HL-60 (cell line): Measurements from ENCODE around the gene MMP24.
"Not testable (repeated sequence)": the region's sequence is repeated elsewhere in the genome, so short reads cannot be mapped to it uniquely, and the experiment has no call there.

ENCODE experiments used
- DNase-seq, 2 experiments: peaks; one replicate each; pipeline ENCODE4 v3.0.0-alpha.2; 2010 to 2020; ENCODE audit warnings: low read depth in 1 of 2, low spot score in 1 of 2
- H3K27ac ChIP-seq: fragments of 250-450 bp; sonication (Bioruptor Pico); replicated peaks from 2 replicates; pipeline ENCODE4 v1.5.1; 2020; ENCODE audit warnings: mild to moderate bottlenecking, moderate library complexity
- H3K27me3 ChIP-seq: fragments of 250-450 bp; sonication (Bioruptor Pico); 2 replicates; pipeline ENCODE4 v1.5.1; 2021; ENCODE audit warnings: mild to moderate bottlenecking, moderate library complexity; ENCODE audit not compliant: insufficient read depth, poor library complexity, severe bottlenecking
- H3K4me3 ChIP-seq: replicated peaks from 2 replicates; pipeline ENCODE4 v1.5.1; 2011; ENCODE audit warnings: mild to moderate bottlenecking, control low read depth, low read length; ENCODE audit not compliant: insufficient read depth
- CTCF ChIP-seq: IDR thresholded peaks from one replicate; pipeline ENCODE4 v1.5.1; 2011; ENCODE audit warnings: low read length, control low read depth, inconsistent platforms; ENCODE audit not compliant: insufficient read depth
- GABPA ChIP-seq: IDR thresholded peaks from 2 replicates; pipeline ENCODE4 v1.6.1; 2012; ENCODE audit warnings: low read depth
- POLR2AphosphoS5 ChIP-seq: IDR thresholded peaks from 2 replicates; pipeline ENCODE4 v1.6.1; 2012; ENCODE audit warnings: low read depth
- REST ChIP-seq: IDR thresholded peaks from 2 replicates; pipeline ENCODE4 v1.6.1; 2012; ENCODE audit warnings: low read depth; ENCODE audit not compliant: insufficient replicate concordance
- SPI1 ChIP-seq: IDR thresholded peaks from 2 replicates; pipeline ENCODE4 v1.6.1; 2012; ENCODE audit warnings: low read depth, mild to moderate bottlenecking, borderline replicate concordance

The MMP24 gene

GRCh38 chr20:35199740-35200139 is 26.8 kb upstream of the MMP24 start:
- TF ChIP-seq CTCF: no peak
- TF ChIP-seq POLR2AphosphoS5: no peak
- TF ChIP-seq REST: no peak
- TF ChIP-seq GABPA: no peak
- TF ChIP-seq SPI1: no peak
- Histone ChIP-seq H3K27ac (no peak overlapping the region), H3K27me3 (no peaks in the 10 kb centered on the region), H3K4me3 (no peak overlapping the region)
- no peak for DNase-seq

GRCh38 chr20:35200267-35200666 is 26.2 kb upstream of the MMP24 start:
- Histone ChIP-seq H3K27me3 (no peaks in the 10 kb centered on the region), H3K4me3 (no peak overlapping the region), H3K27ac (no peak overlapping the region)
- TF ChIP-seq SPI1 (no peak), REST (no peak), CTCF (no peak), GABPA (no peak), POLR2AphosphoS5 (no peak)
- DNase-seq: no peak

- H3K27ac ChIP-seq, H3K4me3 ChIP-seq, DNase-seq, H3K27me3 ChIP-seq: not testable (repeated sequence)
Observed at GRCh38 chr20:35201467-35201866, 25.0 kb upstream of the MMP24 start.

GRCh38 chr20:35206802-35207201 is 19.7 kb upstream of the MMP24 start:
- TF ChIP-seq GABPA (no peak), REST (no peak), SPI1 (no peak), POLR2AphosphoS5 (no peak), CTCF (no peak)
- no peak overlapping the region for H3K27ac ChIP-seq
- no peak overlapping the region for H3K4me3 ChIP-seq
- DNase-seq: no peak
- no peaks in the 10 kb centered on the region for H3K27me3 ChIP-seq
